ENCODE results near the gene PRUNE2.
"Not testable (repeated sequence)": the region's sequence is repeated elsewhere in the genome, so short reads cannot be mapped to it uniquely, and the experiment has no call there.

Gene PRUNE2

GRCh38 chr9:76690973-76691370 is 214.9 kb downstream of the PRUNE2 start:
- no peak for DNase-seq

- DNase-seq: no peak
These were observed 215.5 kb downstream of the PRUNE2 start for GRCh38 chr9:76690246-76690972.

GRCh38 chr9:76688471-76689238 is 217.3 kb downstream of the PRUNE2 start:
- DNase-seq: no peak

- no peak for DNase-seq
These were observed 218.0 kb downstream of the PRUNE2 start for GRCh38 chr9:76687861-76688391.

GRCh38 chr9:76686756-76687155 is 219.2 kb downstream of the PRUNE2 start:
- no peak for DNase-seq

GRCh38 chr9:76684213-76684612 is 221.7 kb downstream of the PRUNE2 start:
- no peak for DNase-seq

- DNase-seq: no peak
These were observed 224.4 kb downstream of the PRUNE2 start for GRCh38 chr9:76681556-76681955.

- DNase-seq: no peak
These were observed 225.0 kb downstream of the PRUNE2 start for GRCh38 chr9:76680716-76681425.

- DNase-seq: peak; percentile 35
These were observed 228.3 kb downstream of the PRUNE2 start for GRCh38 chr9:76677481-76678055.

- no peak for DNase-seq
These were observed 229.1 kb downstream of the PRUNE2 start for GRCh38 chr9:76676857-76677256.

GRCh38 chr9:76667521-76667957 is 238.4 kb downstream of the PRUNE2 start:
- DNase-seq: no peak

- DNase-seq: not testable (repeated sequence)
These were observed 239.9 kb downstream of the PRUNE2 start for GRCh38 chr9:76665966-76666365.

- DNase-seq: no peak
These were observed 240.5 kb downstream of the PRUNE2 start for GRCh38 chr9:76665458-76665857.

- no peak for DNase-seq
These were observed 241.8 kb downstream of the PRUNE2 start for GRCh38 chr9:76664120-76664519.

GRCh38 chr9:76662476-76663281 is 243.2 kb downstream of the PRUNE2 start:
- no peak for DNase-seq

- no peak for DNase-seq
These were observed 247.2 kb downstream of the PRUNE2 start for GRCh38 chr9:76658510-76659231.

GRCh38 chr9:76657265-76657664 is 248.6 kb downstream of the PRUNE2 start:
- DNase-seq: no peak

GRCh38 chr9:76655971-76656370 is 249.9 kb downstream of the PRUNE2 start:
- no peak for DNase-seq

GRCh38 chr9:76655121-76655541 is 250.8 kb downstream of the PRUNE2 start:
- DNase-seq: no peak

- DNase-seq: no peak
These were observed 251.3 kb downstream of the PRUNE2 start for GRCh38 chr9:76654575-76654974.

GRCh38 chr9:76654051-76654461 is 251.9 kb downstream of the PRUNE2 start:
- DNase-seq: no peak
